Liver (tissue), 9 donors: ENCODE data around the gene PRR16. TPM values are rescaled to one million over a fixed set of nuclear protein-coding genes. Genes with fewer than 3 reads are reported as not detected.

Experiments
- DNase-seq: peaks from one replicate; pipeline ENCODE4 v3.0.0-alpha.2; 2017; ENCODE audit warnings: low spot score
- H3K27ac ChIP-seq, 2 donors: one replicate each; pipeline ENCODE4 v1.7.0; 2013; ENCODE audit warnings: inconsistent platforms in 2 of 2, low read length in 2 of 2, control low read depth in 1 of 2, low read depth in 1 of 2, mild to moderate bottlenecking in 1 of 2
- H3K27me3 ChIP-seq, 4 donors: one replicate each; pipeline versions ENCODE4 v1.6.1 to v1.7.0; 2013; ENCODE audit warnings: low read length in 3 of 4, inconsistent platforms in 1 of 4, mild to moderate bottlenecking in 1 of 4, moderate library complexity in 1 of 4; ENCODE audit not compliant: control insufficient read depth in 4 of 4, insufficient read depth in 4 of 4
- H3K36me3 ChIP-seq, 4 donors: one replicate each; pipeline versions ENCODE4 v1.6.1 to v1.7.0; 2013; ENCODE audit warnings: low read length in 3 of 4, mild to moderate bottlenecking in 3 of 4, low read depth in 1 of 4, moderate library complexity in 1 of 4; ENCODE audit not compliant: control insufficient read depth in 4 of 4, insufficient read depth in 3 of 4
- H3K4me1 ChIP-seq, 4 donors: one replicate each; pipeline versions ENCODE4 v1.6.1 to v1.7.0; 2013; ENCODE audit warnings: low read length in 3 of 4, mild to moderate bottlenecking in 3 of 4, moderate library complexity in 1 of 4; ENCODE audit not compliant: control insufficient read depth in 4 of 4, insufficient read depth in 4 of 4
- H3K4me3 ChIP-seq, 3 donors: one replicate each; pipeline versions ENCODE4 v1.6.1 to v1.7.0; 2013; ENCODE audit warnings: low read length in 3 of 3, control low read depth in 1 of 3, low read depth in 1 of 3, mild to moderate bottlenecking in 1 of 3
- H3K9ac ChIP-seq, 2 donors: one replicate each; pipeline ENCODE4 v1.7.0; 2013; ENCODE audit warnings: low read length in 2 of 2, mild to moderate bottlenecking in 2 of 2, moderate library complexity in 2 of 2, control low read depth in 1 of 2, low read depth in 1 of 2
- H3K9me3 ChIP-seq, 4 donors: one replicate each; pipeline versions ENCODE4 v1.6.1 to v1.7.0; 2013; ENCODE audit warnings: low read length in 3 of 4; ENCODE audit not compliant: control insufficient read depth in 4 of 4
- EGR1 ChIP-seq, 2 donors: IDR thresholded peaks; 2 replicates each; pipeline ENCODE4 v1.6.1; 2016 to 2018; ENCODE audit warnings: antibody characterized with exemption in 2 of 2, low read depth in 2 of 2
- FOXA1 ChIP-seq: IDR thresholded peaks from 2 replicates; pipeline ENCODE4 v1.6.1; 2016; ENCODE audit warnings: antibody characterized with exemption
- FOXA2 ChIP-seq: IDR thresholded peaks from 2 replicates; pipeline ENCODE4 v1.6.1; 2016; ENCODE audit warnings: antibody characterized with exemption
- GABPA ChIP-seq, 2 donors: IDR thresholded peaks in 1 of 2; conservative IDR thresholded peaks in 1 of 2; 2 replicates each; pipeline ENCODE4 v1.6.1; 2016; ENCODE audit warnings: antibody characterized with exemption in 2 of 2, mild to moderate bottlenecking in 1 of 2, moderate library complexity in 1 of 2
- HNF4A ChIP-seq, 2 donors: conservative IDR thresholded peaks; 2 replicates each; pipeline ENCODE4 v1.6.1; 2016; ENCODE audit warnings: antibody characterized with exemption in 2 of 2, mild to moderate bottlenecking in 2 of 2
- HNF4G ChIP-seq: IDR thresholded peaks from 2 replicates; pipeline ENCODE4 v1.6.1; 2016; ENCODE audit warnings: antibody characterized with exemption
- JUND ChIP-seq, 2 donors: IDR thresholded peaks; 2 replicates each; pipeline ENCODE4 v1.6.1; 2016; ENCODE audit warnings: antibody characterized with exemption in 2 of 2
- NR2F2 ChIP-seq: IDR thresholded peaks from 2 replicates; pipeline ENCODE4 v1.6.1; 2016; ENCODE audit warnings: antibody characterized with exemption
- RAD21 ChIP-seq, 2 donors: IDR thresholded peaks; 2 replicates each; pipeline ENCODE4 v1.6.1; 2016; ENCODE audit warnings: antibody characterized with exemption in 2 of 2, mild to moderate bottlenecking in 2 of 2
- RXRA ChIP-seq, 2 donors: IDR thresholded peaks; 2 replicates each; pipeline ENCODE4 v1.6.1; 2017 to 2018; ENCODE audit warnings: antibody characterized with exemption in 2 of 2, mild to moderate bottlenecking in 1 of 2
- SP1 ChIP-seq: IDR thresholded peaks from 2 replicates; pipeline ENCODE4 v1.6.1; 2018; ENCODE audit warnings: antibody characterized with exemption, mild to moderate bottlenecking
- TAF1 ChIP-seq: conservative IDR thresholded peaks from 2 replicates; pipeline ENCODE4 v1.6.1; 2016; ENCODE audit warnings: antibody characterized with exemption, mild to moderate bottlenecking
- YY1 ChIP-seq: IDR thresholded peaks from 2 replicates; pipeline ENCODE4 v1.6.1; 2016; ENCODE audit warnings: antibody characterized with exemption, mild to moderate bottlenecking
- WGBS: extraction: QIAGEN DNeasy Blood & Tissue Kit; methylation state at CpG from one replicate; pipeline ENCODE4 v1.1.7; 2013; 5-methylcytosine and 5-hydroxymethylcytosine counted together
- polyA plus RNA-seq, 2 donors: library from polyadenylated mRNA; stranded (reverse) in 1 of 2; unstranded in 1 of 2; fragments of 200-250 nt in 1 of 2; fragments of >200 nt in 1 of 2; fragmentation: Nextera tagmentation in 1 of 2; extraction: Ambion mirVana in 1 of 2; gene quantifications; one replicate each; pipeline versions ENCODE4 v1.2.1 to v1.2.3, GENCODE V29; 2013 to 2015
- total RNA-seq, 2 donors: library from RNA; depleted of rRNA; stranded (reverse); fragments of >200 nt; gene quantifications; one replicate each; pipeline ENCODE4 v1.2.3, GENCODE V29; 2014
- TF ChIP-seq, protein P1 (sequence below): IDR thresholded peaks from 2 replicates; pipeline ENCODE4 v1.6.1; 2016; ENCODE audit warnings: antibody characterized with exemption, mild to moderate bottlenecking
- TF ChIP-seq, protein P2 (sequence below): IDR thresholded peaks from 2 replicates; pipeline ENCODE4 v1.6.1; 2016; ENCODE audit warnings: antibody characterized with exemption
- TF ChIP-seq, protein P3 (sequence below): IDR thresholded peaks from 2 replicates; pipeline ENCODE4 v1.6.1; 2016; ENCODE audit warnings: antibody characterized with exemption
- TF ChIP-seq, protein P4 (sequence below): fragments of 150-350 bp; IDR thresholded peaks from 2 replicates; pipeline ENCODE4 v1.5.1; 2017; ENCODE audit warnings: improper control_type of control experiment, low read depth, low read length; ENCODE audit not compliant: missing input control
- donor health status: healthy.
- donor health status: healthy.
- donor health status: healthy.
- donor health status: healthy.
- donor health status: healthy.

The PRR16 gene
- total and polyA plus RNA-seq, 4 donors: 0.14 to 0.42 (median 0.21) TPM

DNA sequence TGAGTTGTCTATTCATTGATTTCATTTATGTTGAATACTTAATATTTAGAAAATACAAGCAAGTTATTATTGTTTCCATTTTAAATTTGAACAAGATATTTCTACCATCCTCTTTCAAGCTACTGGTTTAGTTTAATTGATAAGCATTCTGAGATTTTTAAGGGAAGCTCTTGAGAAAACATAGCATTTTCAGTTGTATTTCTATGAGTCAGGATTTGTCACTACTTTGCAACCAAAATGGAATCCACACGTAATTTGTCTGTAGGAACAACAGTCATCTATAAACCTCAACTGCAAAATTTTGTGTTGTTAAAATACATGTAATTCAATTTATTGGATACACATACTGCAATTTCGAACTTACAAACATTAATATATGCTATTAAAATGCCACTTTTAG, 74.0 kb downstream of the PRR16 start:
- DNase-seq: no peak
- 66% methylated on average over 2 of the region's 2 CpGs for WGBS

DNA sequence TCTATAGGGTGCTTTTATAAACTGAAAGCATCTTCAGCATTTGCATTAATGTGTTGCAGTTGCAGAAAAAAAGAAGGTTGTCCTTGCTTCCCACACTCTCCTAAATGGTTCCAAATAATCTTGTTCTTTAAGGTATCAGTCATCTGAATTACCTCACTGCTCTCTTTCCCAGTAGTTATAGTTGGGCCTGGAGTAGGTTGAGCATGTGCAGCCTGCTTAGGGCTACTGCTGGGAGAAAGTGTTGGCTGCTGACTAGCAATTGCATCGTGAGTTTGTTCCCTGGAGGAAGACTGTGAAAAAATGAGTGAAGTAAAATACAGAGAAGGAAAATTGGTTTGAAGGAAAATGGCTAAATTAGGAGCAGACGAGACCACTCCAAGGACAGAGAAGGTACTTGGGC, 74.5 kb downstream of the PRR16 start:
- peaks cover 0 to 5% (median 0%) of the 10 kb centered on the region in 4 donors for H3K27me3 ChIP-seq
- H3K4me1 ChIP-seq: no peaks in the 10 kb centered on the region
- DNase-seq: no peak
- WGBS: 58% methylated on average over 2 of the region's 2 CpGs
- H3K9ac ChIP-seq: no peak overlapping the region
- no peak overlapping the region for H3K4me3 ChIP-seq
- no peaks in the 10 kb centered on the region for H3K9me3 ChIP-seq
- H3K36me3 ChIP-seq: no peaks in the 10 kb centered on the region
- H3K27ac ChIP-seq: no peak overlapping the region
- TF ChIP-seq, protein P1, sequence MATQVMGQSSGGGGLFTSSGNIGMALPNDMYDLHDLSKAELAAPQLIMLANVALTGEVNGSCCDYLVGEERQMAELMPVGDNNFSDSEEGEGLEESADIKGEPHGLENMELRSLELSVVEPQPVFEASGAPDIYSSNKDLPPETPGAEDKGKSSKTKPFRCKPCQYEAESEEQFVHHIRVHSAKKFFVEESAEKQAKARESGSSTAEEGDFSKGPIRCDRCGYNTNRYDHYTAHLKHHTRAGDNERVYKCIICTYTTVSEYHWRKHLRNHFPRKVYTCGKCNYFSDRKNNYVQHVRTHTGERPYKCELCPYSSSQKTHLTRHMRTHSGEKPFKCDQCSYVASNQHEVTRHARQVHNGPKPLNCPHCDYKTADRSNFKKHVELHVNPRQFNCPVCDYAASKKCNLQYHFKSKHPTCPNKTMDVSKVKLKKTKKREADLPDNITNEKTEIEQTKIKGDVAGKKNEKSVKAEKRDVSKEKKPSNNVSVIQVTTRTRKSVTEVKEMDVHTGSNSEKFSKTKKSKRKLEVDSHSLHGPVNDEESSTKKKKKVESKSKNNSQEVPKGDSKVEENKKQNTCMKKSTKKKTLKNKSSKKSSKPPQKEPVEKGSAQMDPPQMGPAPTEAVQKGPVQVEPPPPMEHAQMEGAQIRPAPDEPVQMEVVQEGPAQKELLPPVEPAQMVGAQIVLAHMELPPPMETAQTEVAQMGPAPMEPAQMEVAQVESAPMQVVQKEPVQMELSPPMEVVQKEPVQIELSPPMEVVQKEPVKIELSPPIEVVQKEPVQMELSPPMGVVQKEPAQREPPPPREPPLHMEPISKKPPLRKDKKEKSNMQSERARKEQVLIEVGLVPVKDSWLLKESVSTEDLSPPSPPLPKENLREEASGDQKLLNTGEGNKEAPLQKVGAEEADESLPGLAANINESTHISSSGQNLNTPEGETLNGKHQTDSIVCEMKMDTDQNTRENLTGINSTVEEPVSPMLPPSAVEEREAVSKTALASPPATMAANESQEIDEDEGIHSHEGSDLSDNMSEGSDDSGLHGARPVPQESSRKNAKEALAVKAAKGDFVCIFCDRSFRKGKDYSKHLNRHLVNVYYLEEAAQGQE: no peak
- TF ChIP-seq GABPA (IDR thresholded peaks at IDR 0.05 in 1 of 2, conservative IDR thresholded peaks at IDR 0.05 in 1 of 2) (no peak), FOXA2 (no peak), HNF4G (no peak)
- TF ChIP-seq, protein P2, sequence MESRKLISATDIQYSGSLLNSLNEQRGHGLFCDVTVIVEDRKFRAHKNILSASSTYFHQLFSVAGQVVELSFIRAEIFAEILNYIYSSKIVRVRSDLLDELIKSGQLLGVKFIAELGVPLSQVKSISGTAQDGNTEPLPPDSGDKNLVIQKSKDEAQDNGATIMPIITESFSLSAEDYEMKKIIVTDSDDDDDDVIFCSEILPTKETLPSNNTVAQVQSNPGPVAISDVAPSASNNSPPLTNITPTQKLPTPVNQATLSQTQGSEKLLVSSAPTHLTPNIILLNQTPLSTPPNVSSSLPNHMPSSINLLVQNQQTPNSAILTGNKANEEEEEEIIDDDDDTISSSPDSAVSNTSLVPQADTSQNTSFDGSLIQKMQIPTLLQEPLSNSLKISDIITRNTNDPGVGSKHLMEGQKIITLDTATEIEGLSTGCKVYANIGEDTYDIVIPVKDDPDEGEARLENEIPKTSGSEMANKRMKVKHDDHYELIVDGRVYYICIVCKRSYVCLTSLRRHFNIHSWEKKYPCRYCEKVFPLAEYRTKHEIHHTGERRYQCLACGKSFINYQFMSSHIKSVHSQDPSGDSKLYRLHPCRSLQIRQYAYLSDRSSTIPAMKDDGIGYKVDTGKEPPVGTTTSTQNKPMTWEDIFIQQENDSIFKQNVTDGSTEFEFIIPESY: no peak
- TF ChIP-seq, protein P3, sequence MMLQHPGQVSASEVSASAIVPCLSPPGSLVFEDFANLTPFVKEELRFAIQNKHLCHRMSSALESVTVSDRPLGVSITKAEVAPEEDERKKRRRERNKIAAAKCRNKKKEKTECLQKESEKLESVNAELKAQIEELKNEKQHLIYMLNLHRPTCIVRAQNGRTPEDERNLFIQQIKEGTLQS: no peak

More for the DNA sequence above, 74.0 kb downstream of the PRR16 start:
- H3K9me3 ChIP-seq: no peaks in the 10 kb centered on the region
- no peak overlapping the region for H3K4me3 ChIP-seq
- H3K27ac ChIP-seq: no peak overlapping the region
- H3K27me3 ChIP-seq: peaks cover 0 to 5% (median 0%) of the 10 kb centered on the region in 4 donors
- H3K9ac ChIP-seq: no peak overlapping the region
- TF ChIP-seq FOXA2 (no peak), RXRA (IDR thresholded peaks at IDR 0.05) (no peak), YY1 (no peak), SP1 (no peak), HNF4A (conservative IDR thresholded peaks at IDR 0.05) (no peak), FOXA1 (no peak), HNF4G (no peak), RAD21 (IDR thresholded peaks at IDR 0.05) (no peak), GABPA (IDR thresholded peaks at IDR 0.05 in 1 of 2, conservative IDR thresholded peaks at IDR 0.05 in 1 of 2) (no peak), NR2F2 (no peak), EGR1 (IDR thresholded peaks at IDR 0.05; ENCODE audit: low read depth in 2 of 2) (no peak), JUND (IDR thresholded peaks at IDR 0.05) (no peak), TAF1 (no peak)
- TF ChIP-seq, protein P2: no peak
- TF ChIP-seq, protein P1: no peak
- TF ChIP-seq, protein P3: no peak
- TF ChIP-seq, protein P4, sequence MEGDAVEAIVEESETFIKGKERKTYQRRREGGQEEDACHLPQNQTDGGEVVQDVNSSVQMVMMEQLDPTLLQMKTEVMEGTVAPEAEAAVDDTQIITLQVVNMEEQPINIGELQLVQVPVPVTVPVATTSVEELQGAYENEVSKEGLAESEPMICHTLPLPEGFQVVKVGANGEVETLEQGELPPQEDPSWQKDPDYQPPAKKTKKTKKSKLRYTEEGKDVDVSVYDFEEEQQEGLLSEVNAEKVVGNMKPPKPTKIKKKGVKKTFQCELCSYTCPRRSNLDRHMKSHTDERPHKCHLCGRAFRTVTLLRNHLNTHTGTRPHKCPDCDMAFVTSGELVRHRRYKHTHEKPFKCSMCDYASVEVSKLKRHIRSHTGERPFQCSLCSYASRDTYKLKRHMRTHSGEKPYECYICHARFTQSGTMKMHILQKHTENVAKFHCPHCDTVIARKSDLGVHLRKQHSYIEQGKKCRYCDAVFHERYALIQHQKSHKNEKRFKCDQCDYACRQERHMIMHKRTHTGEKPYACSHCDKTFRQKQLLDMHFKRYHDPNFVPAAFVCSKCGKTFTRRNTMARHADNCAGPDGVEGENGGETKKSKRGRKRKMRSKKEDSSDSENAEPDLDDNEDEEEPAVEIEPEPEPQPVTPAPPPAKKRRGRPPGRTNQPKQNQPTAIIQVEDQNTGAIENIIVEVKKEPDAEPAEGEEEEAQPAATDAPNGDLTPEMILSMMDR: no peak
- H3K36me3 ChIP-seq: no peaks in the 10 kb centered on the region
- H3K4me1 ChIP-seq: no peaks in the 10 kb centered on the region
